GM23338 (cell line): ENCODE results near the gene REEP6. TPM values are rescaled to one million over a fixed set of nuclear protein-coding genes. Genes with fewer than 3 reads are reported as not detected.

ENCODE experiments used
- ATAC-seq: fragments of 200-7000 bp; cut with Tn5 transposase; 3 replicates; pipeline ENCODE4 v1.9.1; 2020
- DNase-seq: peaks from one replicate; pipeline ENCODE4 v3.0.0-alpha.2; 2015; ENCODE audit warnings: low spot score
- H2AFZ ChIP-seq: fragments of 200-600 bp; sonication (generic); 2 replicates; pipeline ENCODE4 v1.8.0; 2016; ENCODE audit warnings: antibody characterized with exemption, mild to moderate bottlenecking, moderate library complexity
- H3F3A ChIP-seq: fragments of 200-600 bp; sonication (generic); replicated peaks from 2 replicates; pipeline ENCODE4 v1.8.0; 2017; ENCODE audit warnings: antibody characterized with exemption, mixed run types, low read depth
- H3K27ac ChIP-seq: fragments of 200-600 bp; sonication (generic); 2 replicates; pipeline ENCODE4 v1.6.1; 2016; ENCODE audit warnings: low read depth
- H3K27me3 ChIP-seq: fragments of 200-600 bp; sonication (generic); 2 replicates; pipeline ENCODE4 v1.8.0; 2016; ENCODE audit warnings: mild to moderate bottlenecking, mixed run types, moderate library complexity; ENCODE audit not compliant: insufficient read depth
- H3K36me3 ChIP-seq: fragments of 200-600 bp; sonication (generic); 2 replicates; pipeline ENCODE4 v1.8.0; 2016; ENCODE audit warnings: mild to moderate bottlenecking; ENCODE audit not compliant: insufficient read depth
- H3K4me1 ChIP-seq: fragments of 200-600 bp; sonication (generic); 2 replicates; pipeline ENCODE4 v1.8.0; 2016; ENCODE audit warnings: mild to moderate bottlenecking, moderate library complexity; ENCODE audit not compliant: insufficient read depth
- H3K4me2 ChIP-seq: fragments of 200-600 bp; sonication (generic); 2 replicates; pipeline ENCODE4 v1.7.1; 2017; ENCODE audit warnings: mixed run types
- H3K4me3 ChIP-seq: fragments of 200-600 bp; sonication (generic); 2 replicates; pipeline ENCODE4 v1.6.1; 2016; ENCODE audit warnings: mixed run types
- H3K79me2 ChIP-seq: fragments of 200-600 bp; sonication (generic); replicated peaks from 2 replicates; pipeline ENCODE4 v1.8.0; 2017; ENCODE audit warnings: mild to moderate bottlenecking; ENCODE audit not compliant: insufficient read depth
- H3K9me2 ChIP-seq: fragments of 200-600 bp; sonication (generic); 2 replicates; pipeline ENCODE4 v1.8.0; 2017; ENCODE audit not compliant: insufficient read depth
- H4K20me1 ChIP-seq: fragments of 200-600 bp; sonication (generic); replicated peaks from 2 replicates; pipeline ENCODE4 v1.8.0; 2017; ENCODE audit warnings: mild to moderate bottlenecking; ENCODE audit not compliant: insufficient read depth
- H3K27ac Mint-ChIP-seq: 2 replicates; pipeline ENCODE4 v1.8.0; 2020; ENCODE audit warnings: inconsistent platforms, mild to moderate bottlenecking, moderate library complexity, mixed read lengths
- H3K27me3 Mint-ChIP-seq: 3 replicates; pipeline ENCODE4 v1.8.0; 2022; ENCODE audit warnings: low read depth, mild to moderate bottlenecking, moderate library complexity, mixed read lengths, inconsistent platforms; ENCODE audit not compliant: insufficient read depth, poor library complexity
- H3K36me3 Mint-ChIP-seq: 3 replicates; pipeline ENCODE4 v1.8.0; 2021; ENCODE audit warnings: low read depth, mild to moderate bottlenecking, inconsistent platforms, moderate library complexity, mixed read lengths
- H3K4me1 Mint-ChIP-seq: 3 replicates; pipeline ENCODE4 v1.8.0; 2020; ENCODE audit warnings: mild to moderate bottlenecking, inconsistent platforms, mixed read lengths
- H3K4me3 Mint-ChIP-seq: 3 replicates; pipeline ENCODE4 v1.8.0; 2021; ENCODE audit warnings: moderate library complexity, mild to moderate bottlenecking, inconsistent platforms, mixed read lengths
- H3K9me3 Mint-ChIP-seq: 3 replicates; pipeline ENCODE4 v1.8.0; 2020; ENCODE audit warnings: moderate library complexity, mild to moderate bottlenecking, inconsistent platforms, mixed read lengths
- CREB1 ChIP-seq: fragments of 250-450 bp; sonication (Bioruptor Pico); IDR thresholded peaks from 2 replicates; pipeline ENCODE4 v1.5.0; 2020; ENCODE audit warnings: low read depth, mild to moderate bottlenecking, moderate library complexity
- EZH2 ChIP-seq: fragments of 200-600 bp; sonication (generic); IDR thresholded peaks from one replicate; pipeline ENCODE4 v1.8.0; 2017; ENCODE audit warnings: antibody characterized with exemption, mild to moderate bottlenecking, low read depth; ENCODE audit not compliant: unreplicated experiment
- EZH2phosphoT487 ChIP-seq: fragments of 200-600 bp; sonication (generic); IDR thresholded peaks from one replicate; pipeline ENCODE4 v1.8.1; 2018; ENCODE audit warnings: antibody characterized with exemption; ENCODE audit not compliant: unreplicated experiment
- JUNB ChIP-seq: IDR thresholded peaks from one replicate; pipeline ENCODE4 v1.6.1; 2016; ENCODE audit warnings: antibody characterized with exemption; ENCODE audit not compliant: unreplicated experiment
- NANOG ChIP-seq: IDR thresholded peaks from 2 replicates; pipeline ENCODE4 v1.6.1; 2016; ENCODE audit warnings: antibody characterized with exemption, borderline replicate concordance
- POLR2AphosphoS5 ChIP-seq: IDR thresholded peaks from 2 replicates; pipeline ENCODE4 v1.6.1; 2016; ENCODE audit warnings: antibody characterized with exemption, low read depth
- STAT1 ChIP-seq: IDR thresholded peaks from one replicate; pipeline ENCODE4 v1.6.1; 2016; ENCODE audit warnings: antibody characterized with exemption; ENCODE audit not compliant: unreplicated experiment
- ZNF114 ChIP-seq: fragments of 250-450 bp; sonication (Bioruptor Pico); IDR thresholded peaks from 2 replicates; pipeline ENCODE4 v1.5.0; 2020; ENCODE audit warnings: mild to moderate bottlenecking, moderate library complexity
- ZNF331 ChIP-seq: fragments of 250-450 bp; sonication (Bioruptor Pico); IDR thresholded peaks from 2 replicates; pipeline ENCODE4 v1.5.0; 2020; ENCODE audit warnings: low read depth, mild to moderate bottlenecking, moderate library complexity
- polyA plus RNA-seq: library from polyadenylated mRNA; unstranded; fragments of >200 nt; fragmentation: Nextera tagmentation; extraction: Ambion mirVana; gene quantifications from 2 replicates; pipeline ENCODE4 v1.2.1, GENCODE V29; 2016
- total RNA-seq: library from RNA; depleted of rRNA; stranded (reverse); fragments of >200 nt; shearing (Covaris generic); gene quantifications from 2 replicates; pipeline ENCODE4 v1.2.3, GENCODE V29; 2014
- TF ChIP-seq, protein P1 (sequence below): fragments of 250-450 bp; sonication (Bioruptor Pico); IDR thresholded peaks from 2 replicates; pipeline ENCODE4 v1.5.0; 2020; ENCODE audit warnings: mild to moderate bottlenecking, moderate library complexity
- TF ChIP-seq, protein P2 (sequence below), 2 experiments: fragments of 200-600 bp in 1 of 2; sonication (generic) in 1 of 2; conservative IDR thresholded peaks; 2 replicates each; pipeline versions ENCODE4 v1.5.1 to v1.6.1; 2016 to 2017; ENCODE audit warnings: antibody characterized with exemption in 2 of 2, low read depth in 2 of 2, mild to moderate bottlenecking in 2 of 2, moderate library complexity in 1 of 2
- TF ChIP-seq, protein P3 (sequence below): IDR thresholded peaks from one replicate; pipeline ENCODE4 v1.6.1; 2018; ENCODE audit warnings: antibody characterized with exemption; ENCODE audit not compliant: unreplicated experiment
- TF ChIP-seq, protein P4 (sequence below): IDR thresholded peaks from 2 replicates; pipeline ENCODE4 v1.6.1; 2016; ENCODE audit warnings: antibody characterized with exemption

REEP6 gene
- total and polyA plus RNA-seq, 2 experiments from 2014 or later, result 15.2 to 20.0 TPM

DNA sequence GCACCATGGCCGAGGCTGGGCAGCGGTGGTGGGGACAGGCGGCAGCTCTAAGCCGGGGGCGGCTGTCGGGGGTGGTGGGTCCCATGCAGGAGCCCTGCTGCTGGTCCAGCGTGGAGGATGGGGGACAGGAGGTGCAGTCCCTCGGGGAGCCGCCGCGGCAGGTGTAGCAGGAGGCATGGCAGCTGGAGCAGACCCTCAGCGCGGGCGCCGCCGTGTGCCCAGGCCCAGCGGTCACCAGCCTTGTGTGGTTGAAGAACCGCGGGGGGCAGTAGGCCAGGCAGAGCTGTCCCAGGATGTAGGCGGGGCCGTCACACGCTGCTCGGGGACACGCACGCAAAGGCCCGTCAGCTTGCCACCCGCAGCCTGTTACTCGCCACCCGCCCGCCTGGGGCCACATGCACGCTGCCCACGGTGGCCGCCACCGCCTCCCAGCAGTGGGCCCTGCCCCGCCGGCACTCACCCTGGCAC, 9.1 kb upstream of the REEP6 start:
- no peak overlapping the region for H2AFZ ChIP-seq
- Mint-ChIP-seq H3K27ac (no peak overlapping the region), H3K4me1 (peaks cover 4% of the 10 kb centered on the region; the same call in 2 of the 3 replicates), H3K36me3 (peaks cover 6% of the 10 kb centered on the region; the same call in 2 of the 3 replicates), H3K9me3 (no peaks in the 10 kb centered on the region; the same call in 2 of the 3 replicates), H3K27me3 (peaks cover 7% of the 10 kb centered on the region), H3K4me3 (no peak overlapping the region)
- H4K20me1 ChIP-seq, result peaks cover 11% of the 10 kb centered on the region
- 0 out of 2 replicates have a peak, but pooled peaks cover 5% of the 10 kb centered on the region for H3K36me3 ChIP-seq
- peaks cover 16% of the 10 kb centered on the region for H3K79me2 ChIP-seq
- no peak for DNase-seq
- no peaks in the 10 kb centered on the region for H3K27me3 ChIP-seq
- peaks cover 12% of the 10 kb centered on the region; the same call in 1 of the 2 replicates for H3F3A ChIP-seq
- H3K4me2 ChIP-seq, result no peak overlapping the region
- H3K27ac ChIP-seq, result no peak overlapping the region
- H3K4me3 ChIP-seq, result no peak overlapping the region
- TF ChIP-seq, protein P1, sequence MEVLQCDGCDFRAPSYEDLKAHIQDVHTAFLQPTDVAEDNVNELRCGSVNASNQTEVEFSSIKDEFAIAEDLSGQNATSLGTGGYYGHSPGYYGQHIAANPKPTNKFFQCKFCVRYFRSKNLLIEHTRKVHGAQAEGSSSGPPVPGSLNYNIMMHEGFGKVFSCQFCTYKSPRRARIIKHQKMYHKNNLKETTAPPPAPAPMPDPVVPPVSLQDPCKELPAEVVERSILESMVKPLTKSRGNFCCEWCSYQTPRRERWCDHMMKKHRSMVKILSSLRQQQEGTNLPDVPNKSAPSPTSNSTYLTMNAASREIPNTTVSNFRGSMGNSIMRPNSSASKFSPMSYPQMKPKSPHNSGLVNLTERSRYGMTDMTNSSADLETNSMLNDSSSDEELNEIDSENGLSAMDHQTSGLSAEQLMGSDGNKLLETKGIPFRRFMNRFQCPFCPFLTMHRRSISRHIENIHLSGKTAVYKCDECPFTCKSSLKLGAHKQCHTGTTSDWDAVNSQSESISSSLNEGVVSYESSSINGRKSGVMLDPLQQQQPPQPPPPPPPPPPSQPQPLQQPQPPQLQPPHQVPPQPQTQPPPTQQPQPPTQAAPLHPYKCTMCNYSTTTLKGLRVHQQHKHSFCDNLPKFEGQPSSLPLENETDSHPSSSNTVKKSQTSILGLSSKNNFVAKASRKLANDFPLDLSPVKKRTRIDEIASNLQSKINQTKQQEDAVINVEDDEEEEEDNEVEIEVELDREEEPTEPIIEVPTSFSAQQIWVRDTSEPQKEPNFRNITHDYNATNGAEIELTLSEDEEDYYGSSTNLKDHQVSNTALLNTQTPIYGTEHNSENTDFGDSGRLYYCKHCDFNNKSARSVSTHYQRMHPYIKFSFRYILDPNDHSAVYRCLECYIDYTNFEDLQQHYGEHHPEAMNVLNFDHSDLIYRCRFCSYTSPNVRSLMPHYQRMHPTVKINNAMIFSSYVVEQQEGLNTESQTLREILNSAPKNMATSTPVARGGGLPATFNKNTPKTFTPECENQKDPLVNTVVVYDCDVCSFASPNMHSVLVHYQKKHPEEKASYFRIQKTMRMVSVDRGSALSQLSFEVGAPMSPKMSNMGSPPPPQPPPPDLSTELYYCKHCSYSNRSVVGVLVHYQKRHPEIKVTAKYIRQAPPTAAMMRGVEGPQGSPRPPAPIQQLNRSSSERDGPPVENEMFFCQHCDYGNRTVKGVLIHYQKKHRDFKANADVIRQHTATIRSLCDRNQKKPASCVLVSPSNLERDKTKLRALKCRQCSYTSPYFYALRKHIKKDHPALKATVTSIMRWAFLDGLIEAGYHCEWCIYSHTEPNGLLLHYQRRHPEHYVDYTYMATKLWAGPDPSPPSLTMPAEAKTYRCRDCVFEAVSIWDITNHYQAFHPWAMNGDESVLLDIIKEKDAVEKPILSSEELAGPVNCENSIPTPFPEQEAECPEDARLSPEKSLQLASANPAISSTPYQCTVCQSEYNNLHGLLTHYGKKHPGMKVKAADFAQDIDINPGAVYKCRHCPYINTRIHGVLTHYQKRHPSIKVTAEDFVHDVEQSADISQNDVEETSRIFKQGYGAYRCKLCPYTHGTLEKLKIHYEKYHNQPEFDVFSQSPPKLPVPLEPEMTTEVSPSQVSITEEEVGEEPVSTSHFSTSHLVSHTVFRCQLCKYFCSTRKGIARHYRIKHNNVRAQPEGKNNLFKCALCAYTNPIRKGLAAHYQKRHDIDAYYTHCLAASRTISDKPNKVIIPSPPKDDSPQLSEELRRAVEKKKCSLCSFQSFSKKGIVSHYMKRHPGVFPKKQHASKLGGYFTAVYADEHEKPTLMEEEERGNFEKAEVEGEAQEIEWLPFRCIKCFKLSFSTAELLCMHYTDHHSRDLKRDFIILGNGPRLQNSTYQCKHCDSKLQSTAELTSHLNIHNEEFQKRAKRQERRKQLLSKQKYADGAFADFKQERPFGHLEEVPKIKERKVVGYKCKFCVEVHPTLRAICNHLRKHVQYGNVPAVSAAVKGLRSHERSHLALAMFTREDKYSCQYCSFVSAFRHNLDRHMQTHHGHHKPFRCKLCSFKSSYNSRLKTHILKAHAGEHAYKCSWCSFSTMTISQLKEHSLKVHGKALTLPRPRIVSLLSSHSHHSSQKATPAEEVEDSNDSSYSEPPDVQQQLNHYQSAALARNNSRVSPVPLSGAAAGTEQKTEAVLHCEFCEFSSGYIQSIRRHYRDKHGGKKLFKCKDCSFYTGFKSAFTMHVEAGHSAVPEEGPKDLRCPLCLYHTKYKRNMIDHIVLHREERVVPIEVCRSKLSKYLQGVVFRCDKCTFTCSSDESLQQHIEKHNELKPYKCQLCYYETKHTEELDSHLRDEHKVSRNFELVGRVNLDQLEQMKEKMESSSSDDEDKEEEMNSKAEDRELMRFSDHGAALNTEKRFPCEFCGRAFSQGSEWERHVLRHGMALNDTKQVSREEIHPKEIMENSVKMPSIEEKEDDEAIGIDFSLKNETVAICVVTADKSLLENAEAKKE (CRISPR knock-in tag), result no peak
- no peak for TF ChIP-seq ZNF114 (CRISPR knock-in tag)
- TF ChIP-seq CREB1 (CRISPR knock-in tag), result no peak
- TF ChIP-seq EZH2, result no peak
- TF ChIP-seq, protein P2, sequence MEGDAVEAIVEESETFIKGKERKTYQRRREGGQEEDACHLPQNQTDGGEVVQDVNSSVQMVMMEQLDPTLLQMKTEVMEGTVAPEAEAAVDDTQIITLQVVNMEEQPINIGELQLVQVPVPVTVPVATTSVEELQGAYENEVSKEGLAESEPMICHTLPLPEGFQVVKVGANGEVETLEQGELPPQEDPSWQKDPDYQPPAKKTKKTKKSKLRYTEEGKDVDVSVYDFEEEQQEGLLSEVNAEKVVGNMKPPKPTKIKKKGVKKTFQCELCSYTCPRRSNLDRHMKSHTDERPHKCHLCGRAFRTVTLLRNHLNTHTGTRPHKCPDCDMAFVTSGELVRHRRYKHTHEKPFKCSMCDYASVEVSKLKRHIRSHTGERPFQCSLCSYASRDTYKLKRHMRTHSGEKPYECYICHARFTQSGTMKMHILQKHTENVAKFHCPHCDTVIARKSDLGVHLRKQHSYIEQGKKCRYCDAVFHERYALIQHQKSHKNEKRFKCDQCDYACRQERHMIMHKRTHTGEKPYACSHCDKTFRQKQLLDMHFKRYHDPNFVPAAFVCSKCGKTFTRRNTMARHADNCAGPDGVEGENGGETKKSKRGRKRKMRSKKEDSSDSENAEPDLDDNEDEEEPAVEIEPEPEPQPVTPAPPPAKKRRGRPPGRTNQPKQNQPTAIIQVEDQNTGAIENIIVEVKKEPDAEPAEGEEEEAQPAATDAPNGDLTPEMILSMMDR (conservative IDR thresholded peaks at IDR 0.05; ENCODE audit: low read depth in 2 of 2), result no peak
- TF ChIP-seq NANOG, result no peak
- no peak for TF ChIP-seq STAT1
- TF ChIP-seq EZH2phosphoT487, result no peak
- TF ChIP-seq JUNB, result no peak
- TF ChIP-seq ZNF331 (CRISPR knock-in tag), result no peak
- TF ChIP-seq, protein P3, sequence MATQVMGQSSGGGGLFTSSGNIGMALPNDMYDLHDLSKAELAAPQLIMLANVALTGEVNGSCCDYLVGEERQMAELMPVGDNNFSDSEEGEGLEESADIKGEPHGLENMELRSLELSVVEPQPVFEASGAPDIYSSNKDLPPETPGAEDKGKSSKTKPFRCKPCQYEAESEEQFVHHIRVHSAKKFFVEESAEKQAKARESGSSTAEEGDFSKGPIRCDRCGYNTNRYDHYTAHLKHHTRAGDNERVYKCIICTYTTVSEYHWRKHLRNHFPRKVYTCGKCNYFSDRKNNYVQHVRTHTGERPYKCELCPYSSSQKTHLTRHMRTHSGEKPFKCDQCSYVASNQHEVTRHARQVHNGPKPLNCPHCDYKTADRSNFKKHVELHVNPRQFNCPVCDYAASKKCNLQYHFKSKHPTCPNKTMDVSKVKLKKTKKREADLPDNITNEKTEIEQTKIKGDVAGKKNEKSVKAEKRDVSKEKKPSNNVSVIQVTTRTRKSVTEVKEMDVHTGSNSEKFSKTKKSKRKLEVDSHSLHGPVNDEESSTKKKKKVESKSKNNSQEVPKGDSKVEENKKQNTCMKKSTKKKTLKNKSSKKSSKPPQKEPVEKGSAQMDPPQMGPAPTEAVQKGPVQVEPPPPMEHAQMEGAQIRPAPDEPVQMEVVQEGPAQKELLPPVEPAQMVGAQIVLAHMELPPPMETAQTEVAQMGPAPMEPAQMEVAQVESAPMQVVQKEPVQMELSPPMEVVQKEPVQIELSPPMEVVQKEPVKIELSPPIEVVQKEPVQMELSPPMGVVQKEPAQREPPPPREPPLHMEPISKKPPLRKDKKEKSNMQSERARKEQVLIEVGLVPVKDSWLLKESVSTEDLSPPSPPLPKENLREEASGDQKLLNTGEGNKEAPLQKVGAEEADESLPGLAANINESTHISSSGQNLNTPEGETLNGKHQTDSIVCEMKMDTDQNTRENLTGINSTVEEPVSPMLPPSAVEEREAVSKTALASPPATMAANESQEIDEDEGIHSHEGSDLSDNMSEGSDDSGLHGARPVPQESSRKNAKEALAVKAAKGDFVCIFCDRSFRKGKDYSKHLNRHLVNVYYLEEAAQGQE, result no peak
- TF ChIP-seq, protein P4, sequence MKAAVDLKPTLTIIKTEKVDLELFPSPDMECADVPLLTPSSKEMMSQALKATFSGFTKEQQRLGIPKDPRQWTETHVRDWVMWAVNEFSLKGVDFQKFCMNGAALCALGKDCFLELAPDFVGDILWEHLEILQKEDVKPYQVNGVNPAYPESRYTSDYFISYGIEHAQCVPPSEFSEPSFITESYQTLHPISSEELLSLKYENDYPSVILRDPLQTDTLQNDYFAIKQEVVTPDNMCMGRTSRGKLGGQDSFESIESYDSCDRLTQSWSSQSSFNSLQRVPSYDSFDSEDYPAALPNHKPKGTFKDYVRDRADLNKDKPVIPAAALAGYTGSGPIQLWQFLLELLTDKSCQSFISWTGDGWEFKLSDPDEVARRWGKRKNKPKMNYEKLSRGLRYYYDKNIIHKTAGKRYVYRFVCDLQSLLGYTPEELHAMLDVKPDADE, result no peak
- no peak for TF ChIP-seq POLR2AphosphoS5
- no peak for ATAC-seq
- peaks cover 4% of the 10 kb centered on the region; the same call in 1 of the 2 replicates for H3K4me1 ChIP-seq
- no peaks in the 10 kb centered on the region for H3K9me2 ChIP-seq
